ENCODE results near the gene MEX3D. TPM values are rescaled to one million over a fixed set of nuclear protein-coding genes. Genes with fewer than 3 reads are reported as not detected.
"Not testable (repeated sequence)": the region's sequence is repeated elsewhere in the genome, so short reads cannot be mapped to it uniquely, and the experiment has no call there.

Gene MEX3D
- total RNA-seq, 1 experiment from 2014 or later = 55.6 TPM

DNA sequence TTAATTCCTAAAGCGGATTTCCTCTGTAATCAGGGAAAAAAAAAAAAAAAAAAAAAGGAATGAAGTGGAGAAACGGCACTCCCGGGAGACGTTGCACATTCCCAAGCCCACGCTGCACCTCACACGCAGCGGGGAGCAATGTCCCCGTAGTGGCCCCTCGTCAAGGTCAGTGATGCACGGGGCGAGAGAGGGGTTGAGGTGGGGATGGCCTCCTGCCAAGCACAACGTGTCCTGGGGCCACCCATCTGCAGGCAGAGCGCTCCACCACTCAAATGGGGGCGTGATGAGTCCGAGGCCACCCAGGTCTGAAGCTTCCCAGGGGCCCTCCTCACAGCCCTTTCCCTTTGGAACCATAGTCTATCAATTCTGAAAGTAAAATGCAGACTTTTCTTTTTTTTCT is 29.1 kb downstream of the MEX3D start:
- no peak for TF ChIP-seq EZH2 (IDR thresholded peaks at IDR 0.05; ENCODE audit: low read depth)
- TF ChIP-seq, protein P1, sequence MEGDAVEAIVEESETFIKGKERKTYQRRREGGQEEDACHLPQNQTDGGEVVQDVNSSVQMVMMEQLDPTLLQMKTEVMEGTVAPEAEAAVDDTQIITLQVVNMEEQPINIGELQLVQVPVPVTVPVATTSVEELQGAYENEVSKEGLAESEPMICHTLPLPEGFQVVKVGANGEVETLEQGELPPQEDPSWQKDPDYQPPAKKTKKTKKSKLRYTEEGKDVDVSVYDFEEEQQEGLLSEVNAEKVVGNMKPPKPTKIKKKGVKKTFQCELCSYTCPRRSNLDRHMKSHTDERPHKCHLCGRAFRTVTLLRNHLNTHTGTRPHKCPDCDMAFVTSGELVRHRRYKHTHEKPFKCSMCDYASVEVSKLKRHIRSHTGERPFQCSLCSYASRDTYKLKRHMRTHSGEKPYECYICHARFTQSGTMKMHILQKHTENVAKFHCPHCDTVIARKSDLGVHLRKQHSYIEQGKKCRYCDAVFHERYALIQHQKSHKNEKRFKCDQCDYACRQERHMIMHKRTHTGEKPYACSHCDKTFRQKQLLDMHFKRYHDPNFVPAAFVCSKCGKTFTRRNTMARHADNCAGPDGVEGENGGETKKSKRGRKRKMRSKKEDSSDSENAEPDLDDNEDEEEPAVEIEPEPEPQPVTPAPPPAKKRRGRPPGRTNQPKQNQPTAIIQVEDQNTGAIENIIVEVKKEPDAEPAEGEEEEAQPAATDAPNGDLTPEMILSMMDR (conservative IDR thresholded peaks at IDR 0.05) = no peak
- POLR2A ChIA-PET (ENCODE audit: unreplicated experiment) = no interaction called here
- CTCF ChIA-PET = no interaction called here

DNA sequence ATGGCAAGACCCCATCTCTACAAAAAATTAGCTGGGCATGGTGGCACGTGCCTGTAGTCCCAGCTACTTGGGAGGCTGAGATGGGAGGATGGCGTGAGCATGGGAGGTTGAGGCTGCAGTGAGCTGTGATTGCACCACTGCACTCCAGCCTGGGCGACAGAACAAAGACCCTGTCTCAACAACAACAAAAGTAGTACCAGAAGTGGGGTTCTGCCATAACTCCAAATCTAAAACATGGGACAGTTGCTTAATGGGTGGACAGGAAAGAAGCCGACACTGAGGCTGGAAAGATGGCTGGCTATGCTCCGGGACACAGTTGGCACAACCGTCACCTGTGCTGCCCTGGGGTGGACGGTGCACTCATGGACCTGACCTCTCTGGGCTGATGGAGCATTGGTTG is 32.4 kb downstream of the MEX3D start:
- H3K9me3 ChIP-seq (ENCODE audit: insufficient read depth, low read depth); H3K4me1 ChIP-seq (replicated peaks; ENCODE audit: insufficient read depth); H4K20me1 ChIP-seq (ENCODE audit: insufficient read depth); POLR2A ChIA-PET (ENCODE audit: unreplicated experiment); DNase-seq; H3K27me3 ChIP-seq (ENCODE audit: insufficient read depth, low read depth); H3K27ac ChIP-seq; intact Hi-C loops (cut with micrococcal nuclease; ENCODE audit: unreplicated experiment); CTCF ChIA-PET; H3K79me2 ChIP-seq (ENCODE audit: low read depth); H3F3A ChIP-seq (ENCODE audit: insufficient read depth, low read depth); H3K9me2 ChIP-seq (ENCODE audit: insufficient read depth); H3K4me3 ChIP-seq; H3K36me3 ChIP-seq (ENCODE audit: low read depth); H3K4me2 ChIP-seq; H2AFZ ChIP-seq; BruUV-seq (replicated peaks): not testable (repeated sequence)

More for the DNA sequence above, 29.1 kb downstream of the MEX3D start:
- Histone ChIP-seq H4K20me1 (ENCODE audit: insufficient read depth) (no peaks in the 10 kb centered on the region), H3K27ac (no peak overlapping the region), H3K9me3 (ENCODE audit: insufficient read depth, low read depth) (no peaks in the 10 kb centered on the region), H3K4me2 (no peak overlapping the region), H3F3A (ENCODE audit: insufficient read depth, low read depth) (no peaks in the 10 kb centered on the region), H3K9me2 (ENCODE audit: insufficient read depth) (no peaks in the 10 kb centered on the region), H2AFZ (no peak overlapping the region), H3K4me1 (replicated peaks; ENCODE audit: insufficient read depth) (no peaks in the 10 kb centered on the region), H3K79me2 (ENCODE audit: low read depth) (no peaks in the 10 kb centered on the region), H3K27me3 (ENCODE audit: insufficient read depth, low read depth) (no peaks in the 10 kb centered on the region), H3K4me3 (no peak overlapping the region), H3K36me3 (ENCODE audit: low read depth) (no peaks in the 10 kb centered on the region)
- BruUV-seq (replicated peaks) = no TSS peak
- DNase-seq = no peak
- intact Hi-C loops (cut with micrococcal nuclease; ENCODE audit: unreplicated experiment) = no loop called here

DNA sequence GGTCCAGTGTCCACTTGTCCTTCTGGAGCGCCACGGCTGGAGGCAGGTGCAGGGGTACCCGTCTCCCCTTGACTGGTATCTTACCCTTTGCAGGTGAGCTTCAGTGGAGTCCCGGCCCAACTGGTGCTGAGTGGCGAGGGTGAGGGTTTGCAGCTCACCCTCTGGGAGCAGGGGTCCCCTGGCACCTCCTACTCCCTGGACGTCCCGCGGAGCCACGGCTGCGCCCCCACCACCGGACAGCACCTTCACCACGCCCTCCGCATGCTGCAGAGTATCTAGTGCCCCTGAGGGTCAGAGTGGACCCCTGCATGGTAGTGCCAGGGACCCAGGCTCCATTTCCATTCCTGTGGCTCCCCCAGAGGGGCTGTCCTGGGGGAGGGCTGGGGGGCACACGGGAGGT is 33.2 kb downstream of the MEX3D start:
- H3K27me3 ChIP-seq (ENCODE audit: insufficient read depth, low read depth) = 0 out of 2 replicates have a peak, but pooled peaks cover 3% of the 10 kb centered on the region
- H2AFZ ChIP-seq = no peak overlapping the region
- CTCF ChIA-PET = no interaction called here
- no peak overlapping the region for H3K4me3 ChIP-seq
- TF ChIP-seq, protein P1 (conservative IDR thresholded peaks at IDR 0.05) = no peak
- POLR2A ChIA-PET (ENCODE audit: unreplicated experiment) = no interaction called here
- H3K4me1 ChIP-seq (replicated peaks; ENCODE audit: insufficient read depth) = no peaks in the 10 kb centered on the region
- no peaks in the 10 kb centered on the region for H3K9me2 ChIP-seq (ENCODE audit: insufficient read depth)
- H3K36me3 ChIP-seq (ENCODE audit: low read depth) = no peaks in the 10 kb centered on the region
- no TSS peak for BruUV-seq (replicated peaks)
- no peaks in the 10 kb centered on the region for H3K79me2 ChIP-seq (ENCODE audit: low read depth)
- H3K4me2 ChIP-seq = no peak overlapping the region
- no peaks in the 10 kb centered on the region for H3F3A ChIP-seq (ENCODE audit: insufficient read depth, low read depth)
- H3K9me3 ChIP-seq (ENCODE audit: insufficient read depth, low read depth) = no peaks in the 10 kb centered on the region
- intact Hi-C loops (cut with micrococcal nuclease; ENCODE audit: unreplicated experiment) = no loop called here
- no peak overlapping the region for H3K27ac ChIP-seq
- no peak for DNase-seq
- H4K20me1 ChIP-seq (ENCODE audit: insufficient read depth) = no peaks in the 10 kb centered on the region

DNA sequence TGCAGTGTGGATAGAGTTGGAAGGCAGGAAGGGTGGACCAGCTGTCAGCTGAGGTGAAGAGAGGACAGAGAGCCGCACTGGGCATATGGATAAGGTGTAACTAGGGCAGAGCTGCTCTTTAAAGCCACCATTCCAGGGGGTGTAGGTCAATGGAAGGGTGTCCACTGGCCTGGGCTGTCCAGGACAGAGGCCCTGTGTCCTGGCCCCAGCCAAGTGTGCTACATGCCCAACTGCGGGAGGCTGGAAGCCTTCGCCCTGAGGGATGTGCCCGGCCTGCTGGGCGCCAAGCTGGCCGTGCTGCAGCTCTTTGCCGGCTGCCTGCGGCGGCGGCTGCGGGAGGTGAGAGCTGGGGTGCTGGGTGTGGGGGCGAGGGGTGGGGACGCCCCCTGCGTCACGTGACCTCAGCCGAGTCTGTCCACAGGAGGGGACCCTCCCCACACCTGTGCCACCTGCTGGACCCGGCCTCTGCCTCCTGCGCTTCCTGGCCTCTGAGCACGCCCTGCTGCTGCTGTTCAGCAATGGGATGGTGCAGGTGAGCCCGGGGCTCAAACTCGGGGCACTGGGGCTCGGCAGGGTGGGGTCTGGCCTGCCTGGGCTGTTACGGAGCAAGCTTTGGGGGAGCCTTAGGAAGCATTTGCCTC is 34.5 kb downstream of the MEX3D start:
- Histone ChIP-seq H3K4me2 (no peak overlapping the region), H3F3A (ENCODE audit: insufficient read depth, low read depth) (no peaks in the 10 kb centered on the region), H3K4me1 (replicated peaks; ENCODE audit: insufficient read depth) (no peaks in the 10 kb centered on the region), H3K79me2 (ENCODE audit: low read depth) (no peaks in the 10 kb centered on the region), H3K27ac (no peak overlapping the region), H4K20me1 (ENCODE audit: insufficient read depth) (no peaks in the 10 kb centered on the region), H3K4me3 (no peak overlapping the region), H3K9me2 (ENCODE audit: insufficient read depth) (no peaks in the 10 kb centered on the region), H3K27me3 (ENCODE audit: insufficient read depth, low read depth) (0 out of 2 replicates have a peak, but pooled peaks cover 8% of the 10 kb centered on the region), H3K36me3 (ENCODE audit: low read depth) (no peaks in the 10 kb centered on the region), H3K9me3 (ENCODE audit: insufficient read depth, low read depth) (no peaks in the 10 kb centered on the region), H2AFZ (no peak overlapping the region)
- no peak for DNase-seq
- intact Hi-C loops (cut with micrococcal nuclease; ENCODE audit: unreplicated experiment) = no loop called here
- ChIA-PET POLR2A (ENCODE audit: unreplicated experiment) (no interaction called here), CTCF (no interaction called here)
- TF ChIP-seq EZH2 (IDR thresholded peaks at IDR 0.05; ENCODE audit: low read depth) = no peak
- TF ChIP-seq, protein P1 (conservative IDR thresholded peaks at IDR 0.05) = no peak
- no TSS peak for BruUV-seq (replicated peaks)

All from PC-9 (cell line).